Keratinocyte (primary cell): ENCODE results near the gene NCR2. TPM values are rescaled to one million over a fixed set of nuclear protein-coding genes. Genes with fewer than 3 reads are reported as not detected.

ENCODE experiments used
- DNase-seq: peaks from one replicate; pipeline ENCODE4 v3.0.0-alpha.2; 2011; ENCODE audit warnings: low read depth, missing footprints, low spot score
- FAIRE-seq: peaks from 2 replicates; lab custom pipeline; 2011; peaks lifted over from hg19 to GRCh38; lab: Jason Lieb, UNC
- H2AFZ ChIP-seq: 2 replicates; pipeline ENCODE4 v1.6.0; 2012; ENCODE audit warnings: low read length, control low read depth, inconsistent platforms; ENCODE audit not compliant: control insufficient read depth
- H3K27ac ChIP-seq: 2 replicates; pipeline ENCODE4 v1.5.1; 2011; ENCODE audit warnings: low read length; ENCODE audit not compliant: control insufficient read depth, insufficient read depth
- H3K27me3 ChIP-seq: 3 replicates; pipeline ENCODE4 v1.6.0; 2011; ENCODE audit warnings: low read length; ENCODE audit not compliant: control insufficient read depth, insufficient read depth; ENCODE audit errors: extremely low read depth
- H3K36me3 ChIP-seq, 2 experiments: 2 replicates in 1 of 2; 3 replicates in 1 of 2; pipeline ENCODE4 v1.5.1; 2011; ENCODE audit warnings: low read length in 2 of 2, mild to moderate bottlenecking in 1 of 2; ENCODE audit not compliant: control insufficient read depth in 2 of 2, insufficient read depth in 2 of 2; ENCODE audit errors: extremely low read depth in 1 of 2
- H3K4me1 ChIP-seq: 3 replicates; pipeline ENCODE4 v1.5.1; 2011; ENCODE audit warnings: low read length; ENCODE audit not compliant: control insufficient read depth, insufficient read depth; ENCODE audit errors: extremely low read depth
- H3K4me2 ChIP-seq: 3 replicates; pipeline ENCODE4 v1.6.0; 2011; ENCODE audit warnings: low read depth, low read length; ENCODE audit not compliant: control insufficient read depth, insufficient read depth; ENCODE audit errors: extremely low read depth
- H3K4me3 ChIP-seq, 3 experiments: fragments of 200-600 bp in 1 of 3; sonication (generic) in 1 of 3; 2 replicates in 2 of 3; 3 replicates in 1 of 3; pipeline ENCODE4 v1.5.1; 2011 to 2016; ENCODE audit warnings: low read length in 3 of 3, mild to moderate bottlenecking in 3 of 3, control low read depth in 2 of 3, inconsistent platforms in 1 of 3, low read depth in 1 of 3, mixed read lengths in 1 of 3, mixed run types in 1 of 3, moderate library complexity in 1 of 3; ENCODE audit not compliant: control insufficient read depth in 2 of 3, insufficient read depth in 2 of 3; ENCODE audit errors: extremely low read depth in 1 of 3
- H3K79me2 ChIP-seq: 2 replicates; pipeline ENCODE4 v1.6.0; 2012; ENCODE audit warnings: low read length; ENCODE audit not compliant: control insufficient read depth, insufficient read depth
- H3K9ac ChIP-seq: 3 replicates; pipeline ENCODE4 v1.6.0; 2011; ENCODE audit warnings: low read length; ENCODE audit not compliant: control insufficient read depth, insufficient read depth; ENCODE audit errors: extremely low read depth
- H3K9me1 ChIP-seq: 3 replicates; pipeline ENCODE4 v1.6.0; 2011; ENCODE audit warnings: low read length; ENCODE audit not compliant: control insufficient read depth, insufficient read depth; ENCODE audit errors: extremely low read depth
- H3K9me3 ChIP-seq: 2 replicates; pipeline ENCODE4 v1.5.1; 2012; ENCODE audit warnings: low read depth, low read length; ENCODE audit not compliant: control insufficient read depth
- H4K20me1 ChIP-seq: 3 replicates; pipeline ENCODE4 v1.6.0; 2011; ENCODE audit warnings: low read length; ENCODE audit not compliant: control insufficient read depth, insufficient read depth; ENCODE audit errors: extremely low read depth
- CTCF ChIP-seq, 3 experiments: IDR thresholded peaks in 1 of 3; conservative IDR thresholded peaks in 1 of 3; optimal IDR thresholded peaks in 1 of 3; 2 replicates in 2 of 3; 3 replicates in 1 of 3; pipeline versions ENCODE3 to v1.5.1; 2011; ENCODE audit warnings: low read length in 3 of 3, mild to moderate bottlenecking in 3 of 3, moderate library complexity in 2 of 3, control low read depth in 1 of 3, inconsistent platforms in 1 of 3; ENCODE audit not compliant: insufficient read depth in 2 of 3; ENCODE audit errors: extremely low read depth in 1 of 3
- EZH2 ChIP-seq: IDR thresholded peaks from one replicate; pipeline ENCODE4 v1.6.1; 2012; ENCODE audit warnings: inconsistent platforms, mild to moderate bottlenecking, low read length, moderate library complexity
- dilution Hi-C: fragments of 300-500 bp; cut with MboI; formaldehyde crosslinking; loops from one replicate; pipeline ENCODE4 v1.7.0; 2020; ENCODE audit warnings: low sequenced_read_pairs; ENCODE audit not compliant: extremely low pct_ligation_motif_present
- polyA plus RNA-seq, 5 experiments: library from polyadenylated mRNA; depleted of rRNA in 3 of 5; stranded (reverse) in 3 of 5; stranded (forward) in 1 of 5; unstranded in 1 of 5; fragments of >200 nt; gene quantifications; 1 replicate in 1 of 5; 2 replicates in 3 of 5; 3 replicates in 1 of 5; pipeline versions ENCODE4 v1.2.1 to v1.2.3, GENCODE V29; 2011 to 2012; ENCODE audit warnings: missing spikeins in 2 of 5, low read depth in 1 of 5, low replicate concordance in 1 of 5

NCR2 gene
- polyA plus RNA-seq, 1 donor (not counting 4 experiments of a cell fraction or from before 2014, with no cell fraction given) = not detected

- DNase-seq (peak; percentile 40), FAIRE-seq (peak; percentile 74)
- peak overlapping the region; percentile 81 for H2AFZ ChIP-seq
- peak overlapping the region in 2 of 3 experiments; percentile 42 to 44 for H3K4me3 ChIP-seq
- no peaks in the 10 kb centered on the region for H3K36me3 ChIP-seq
- H3K79me2 ChIP-seq = no peaks in the 10 kb centered on the region
- no peaks in the 10 kb centered on the region for H3K9me3 ChIP-seq
- no peak overlapping the region for H3K27ac ChIP-seq
- peak overlapping the region; percentile 89 for H3K4me2 ChIP-seq
- TF ChIP-seq EZH2 (no peak), CTCF (optimal IDR thresholded peaks at IDR 0.05 in 1 of 3, IDR thresholded peaks at IDR 0.05 in 1 of 3, conservative IDR thresholded peaks at IDR 0.05 in 1 of 3; ENCODE audit: extremely low read depth in 1 of 3, insufficient read depth in 2 of 3, low read length in 3 of 3) (peak; percentile 99 to 100 (median 100))
- peaks cover 21% of the 10 kb centered on the region for H3K27me3 ChIP-seq
- H4K20me1 ChIP-seq = peaks cover 2% of the 10 kb centered on the region
- no peaks in the 10 kb centered on the region for H3K4me1 ChIP-seq
- no peaks in the 10 kb centered on the region for H3K9me1 ChIP-seq
- no peak overlapping the region for H3K9ac ChIP-seq
- dilution Hi-C loops = no loop called here
Observed at GRCh38 chr6:41318654-41319565, 16.5 kb upstream of the NCR2 start.

GRCh38 chr6:41321183-41321582, 14.2 kb upstream of the NCR2 start:
- H3K4me2 ChIP-seq = no peak overlapping the region
- H3K4me3 ChIP-seq = no peak overlapping the region
- H3K9ac ChIP-seq = no peak overlapping the region
- H3K79me2 ChIP-seq = no peaks in the 10 kb centered on the region
- peaks cover 2% of the 10 kb centered on the region for H4K20me1 ChIP-seq
- H2AFZ ChIP-seq = no peak overlapping the region
- peaks cover 22% of the 10 kb centered on the region for H3K27me3 ChIP-seq
- no peak for DNase-seq
- TF ChIP-seq CTCF (optimal IDR thresholded peaks at IDR 0.05 in 1 of 3, IDR thresholded peaks at IDR 0.05 in 1 of 3, conservative IDR thresholded peaks at IDR 0.05 in 1 of 3; ENCODE audit: extremely low read depth in 1 of 3, insufficient read depth in 2 of 3, low read length in 3 of 3) (no peak), EZH2 (no peak)
- no peaks in the 10 kb centered on the region for H3K4me1 ChIP-seq
- no peak for FAIRE-seq
- H3K9me1 ChIP-seq = no peaks in the 10 kb centered on the region
- no peak overlapping the region for H3K27ac ChIP-seq
- dilution Hi-C loops = no loop called here
- no peaks in the 10 kb centered on the region for H3K36me3 ChIP-seq
- no peaks in the 10 kb centered on the region for H3K9me3 ChIP-seq
